Gastroesophageal sphincter (tissue), 4 donors: ENCODE results near the gene EMP1. TPM values are rescaled to one million over a fixed set of nuclear protein-coding genes. Genes with fewer than 3 reads are reported as not detected.
A peak's percentile ranks its signal among the peaks of the same experiment; 100 is the strongest.

Experiments
- ATAC-seq: fragments of 150-250 bp; one replicate; pipeline ENCODE4 v1.9.1; 2016; ENCODE audit warnings: mild to moderate bottlenecking, moderate library complexity
- H3K27ac ChIP-seq, 4 donors: fragments of 200-600 bp; sonication (generic) in 3 of 4; 1 replicate in 3 of 4; 2 replicates in 1 of 4; pipeline ENCODE4 v1.5.1; 2016 to 2019
- H3K27me3 ChIP-seq: fragments of 200-600 bp; sonication (generic); one replicate; pipeline ENCODE4 v1.5.1; 2019
- H3K36me3 ChIP-seq, 2 donors: fragments of 200-600 bp; sonication (generic); one replicate each; pipeline ENCODE4 v1.5.1; 2019; ENCODE audit warnings: control low read depth in 1 of 2
- H3K4me1 ChIP-seq, 3 donors: fragments of 200-600 bp; sonication (generic); 1 replicate in 2 of 3; 2 replicates in 1 of 3; pipeline ENCODE4 v1.5.1; 2016 to 2019; ENCODE audit warnings: control low read depth in 2 of 3
- H3K4me3 ChIP-seq, 2 donors: fragments of 200-600 bp; sonication (generic); one replicate each; pipeline ENCODE4 v1.5.1; 2019; ENCODE audit warnings: mild to moderate bottlenecking in 1 of 2, moderate library complexity in 1 of 2
- H3K9me3 ChIP-seq, 3 donors: fragments of 200-600 bp; sonication (generic); one replicate each; pipeline ENCODE4 v1.5.1; 2017 to 2019; ENCODE audit warnings: control low read depth in 2 of 3
- CTCF ChIP-seq, 4 experiments: fragments of 200-600 bp in 2 of 4; fragments of 450-650 bp in 2 of 4; sonication (generic) in 1 of 4; IDR thresholded peaks; one replicate each; pipeline ENCODE4 v1.5.1; 2017 to 2019; ENCODE audit warnings: antibody characterized with exemption in 4 of 4, mild to moderate bottlenecking in 2 of 4, moderate library complexity in 2 of 4
- EP300 ChIP-seq: sonication (generic); formaldehyde crosslinking; IDR thresholded peaks from one replicate; pipeline ENCODE4 v1.6.1; 2017; ENCODE audit warnings: antibody characterized with exemption, mild to moderate bottlenecking
- POLR2A ChIP-seq, 2 donors: fragments of 450-650 bp; IDR thresholded peaks; one replicate each; pipeline ENCODE4 v1.6.1; 2017; ENCODE audit warnings: antibody characterized with exemption in 2 of 2, mild to moderate bottlenecking in 2 of 2, moderate library complexity in 1 of 2
- POLR2AphosphoS5 ChIP-seq: sonication (generic); formaldehyde crosslinking; IDR thresholded peaks from one replicate; pipeline ENCODE4 v1.6.1; 2017; ENCODE audit warnings: antibody characterized with exemption
- WGBS, 2 donors: methylation state at CpG; one replicate each; pipeline ENCODE4 v1.1.5; 2018; ENCODE audit warnings: low coverage in 1 of 2; 5-methylcytosine and 5-hydroxymethylcytosine counted together
- total RNA-seq, 4 donors: library from RNA; depleted of rRNA; stranded (reverse); fragments of >200 nt; gene quantifications; one replicate each; pipeline ENCODE4 v1.1.0, GENCODE V29; 2016

EMP1 gene
- total RNA-seq, 4 donors from 2014 or later, result 50.0 to 482 (median 331) TPM

- no peaks in the 10 kb centered on the region for H3K36me3 ChIP-seq
- ATAC-seq, result peak; percentile 58
- 29 to 80% methylated on average over 1 of the region's 1 CpG for WGBS, 2 donors
These were observed 44.2 kb upstream of the EMP1 start for GRCh38 chr12:13152281-13152680.

GRCh38 chr12:13152756-13153155 is 43.8 kb upstream of the EMP1 start:
- TF ChIP-seq POLR2AphosphoS5 (no peak), EP300 (no peak), POLR2A (IDR thresholded peaks at IDR 0.05) (no peak), CTCF (IDR thresholded peaks at IDR 0.05) (no peak)
- peaks cover 0 to 26% (median 0%) of the 10 kb centered on the region in 3 donors for H3K4me1 ChIP-seq
- H3K27ac ChIP-seq, result peak overlapping the region in 1 of 4 donors; percentile 37
- H3K4me3 ChIP-seq, result no peak overlapping the region
- 83 to 96% methylated on average over 4 to 6 of the region's 6 CpGs for WGBS, 2 donors
- no peaks in the 10 kb centered on the region for H3K36me3 ChIP-seq
- no peaks in the 10 kb centered on the region for H3K27me3 ChIP-seq
- ATAC-seq, result no peak
- H3K9me3 ChIP-seq, result peaks cover 0 to 4% (median 0%) of the 10 kb centered on the region in 3 donors

More at GRCh38 chr12:13152281-13152680, 44.2 kb upstream of the EMP1 start:
- TF ChIP-seq CTCF (IDR thresholded peaks at IDR 0.05), result no peak
- no peak for TF ChIP-seq POLR2AphosphoS5
- TF ChIP-seq EP300, result no peak
- no peak for TF ChIP-seq POLR2A (IDR thresholded peaks at IDR 0.05)
- peaks cover 0 to 28% (median 0%) of the 10 kb centered on the region in 3 donors for H3K4me1 ChIP-seq
- peak overlapping the region in 1 of 4 donors; percentile 37 for H3K27ac ChIP-seq
- peaks cover 0 to 4% (median 0%) of the 10 kb centered on the region in 3 donors for H3K9me3 ChIP-seq
- no peak overlapping the region for H3K4me3 ChIP-seq
- no peaks in the 10 kb centered on the region for H3K27me3 ChIP-seq

- H3K4me1 ChIP-seq, result peaks cover 0 to 26% (median 0%) of the 10 kb centered on the region in 3 donors
- no peak overlapping the region for H3K4me3 ChIP-seq
- no peak for ATAC-seq
- H3K36me3 ChIP-seq, result no peaks in the 10 kb centered on the region
- no peaks in the 10 kb centered on the region for H3K27me3 ChIP-seq
- TF ChIP-seq POLR2A (IDR thresholded peaks at IDR 0.05) (no peak), CTCF (IDR thresholded peaks at IDR 0.05) (no peak), EP300 (no peak), POLR2AphosphoS5 (no peak)
- H3K9me3 ChIP-seq, result peaks cover 0 to 4% (median 0%) of the 10 kb centered on the region in 3 donors
- no peak overlapping the region for H3K27ac ChIP-seq
- 86 to 89% methylated on average over 3 to 5 of the region's 7 CpGs for WGBS, 2 donors
These were observed 43.3 kb upstream of the EMP1 start for GRCh38 chr12:13153180-13153579.

- Histone ChIP-seq H3K27me3 (no peaks in the 10 kb centered on the region), H3K9me3 (peaks cover 0 to 4% (median 0%) of the 10 kb centered on the region in 3 donors), H3K4me3 (no peak overlapping the region), H3K4me1 (peaks cover 0 to 26% (median 0%) of the 10 kb centered on the region in 3 donors), H3K27ac (peak overlapping the region in 1 of 4 donors; percentile 6), H3K36me3 (no peaks in the 10 kb centered on the region)
- no peak for ATAC-seq
- WGBS, 2 donors, result 34 to 36% methylated on average over 3 of the region's 3 CpGs
- TF ChIP-seq CTCF (IDR thresholded peaks at IDR 0.05) (no peak), POLR2AphosphoS5 (no peak), EP300 (no peak), POLR2A (IDR thresholded peaks at IDR 0.05) (no peak)
These were observed 42.4 kb upstream of the EMP1 start for GRCh38 chr12:13154027-13154538.

GRCh38 chr12:13154831-13155230 is 41.7 kb upstream of the EMP1 start:
- ATAC-seq, result no peak
- Histone ChIP-seq H3K27me3 (no peaks in the 10 kb centered on the region), H3K9me3 (peaks cover 0 to 4% (median 0%) of the 10 kb centered on the region in 3 donors), H3K4me3 (no peak overlapping the region), H3K36me3 (no peaks in the 10 kb centered on the region), H3K27ac (no peak overlapping the region), H3K4me1 (peaks cover 0 to 26% (median 0%) of the 10 kb centered on the region in 3 donors)
- TF ChIP-seq POLR2A (IDR thresholded peaks at IDR 0.05) (no peak), EP300 (no peak), CTCF (IDR thresholded peaks at IDR 0.05) (no peak), POLR2AphosphoS5 (no peak)
